Type B pancreatic cell (in vitro differentiated cells): ENCODE measurements around the gene APLNR. TPM values are rescaled to one million over a fixed set of nuclear protein-coding genes. Genes with fewer than 3 reads are reported as not detected.

Experiments
- DNase-seq: peaks from one replicate; pipeline ENCODE4 v3.0.0; 2021; ENCODE audit warnings: mixed read lengths; ENCODE audit not compliant: unreplicated experiment; ENCODE audit errors: extremely low spot score
- H3K27ac Mint-ChIP-seq: 2 replicates; pipeline ENCODE4 v1.8.0; 2021; ENCODE audit warnings: mild to moderate bottlenecking, mixed read lengths
- H3K27me3 Mint-ChIP-seq: 2 replicates; pipeline ENCODE4 v1.8.0; 2021; ENCODE audit warnings: mixed read lengths
- H3K36me3 Mint-ChIP-seq: 2 replicates; pipeline ENCODE4 v1.8.0; 2021; ENCODE audit warnings: mixed read lengths
- H3K4me1 Mint-ChIP-seq: one replicate; pipeline ENCODE4 v1.8.0; 2021; ENCODE audit warnings: mixed read lengths; ENCODE audit not compliant: unreplicated experiment
- H3K4me3 Mint-ChIP-seq: 2 replicates; pipeline ENCODE4 v1.8.0; 2021; ENCODE audit warnings: mild to moderate bottlenecking, mixed read lengths
- H3K9me3 Mint-ChIP-seq: 2 replicates; pipeline ENCODE4 v1.8.0; 2021; ENCODE audit warnings: mixed read lengths
- total RNA-seq: library from RNA; stranded (reverse); gene quantifications from 2 replicates; pipeline ENCODE4 v1.2.1, GENCODE V29; 2021; ENCODE audit warnings: low replicate concordance
- TF ChIP-seq, protein P1 (sequence below): fragments of 200-600 bp; sonication (generic); conservative IDR thresholded peaks from 2 replicates; pipeline ENCODE4 v1.5.0; 2021; ENCODE audit warnings: antibody characterized with exemption, mild to moderate bottlenecking

APLNR gene
- total RNA-seq, 1 donor from 2014 or later: 2.0 TPM

DNA sequence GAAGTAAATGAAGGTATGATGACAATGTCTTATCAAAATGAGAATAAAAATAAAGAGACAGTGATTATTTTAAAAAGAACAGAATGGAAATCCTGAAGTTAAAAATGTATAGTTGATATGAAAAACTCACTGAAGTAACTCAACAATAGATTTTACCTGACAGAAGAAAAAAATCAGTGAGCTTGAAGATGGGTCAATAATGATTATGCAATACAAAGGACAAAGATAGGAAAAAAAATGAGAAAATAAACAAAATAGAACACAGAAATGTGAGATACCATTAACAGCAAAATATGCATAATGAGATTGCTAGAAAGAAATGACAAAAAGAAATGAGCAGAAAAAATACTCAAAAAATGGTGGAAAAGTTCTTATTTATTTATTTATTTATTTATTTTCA is 19.1 kb upstream of the APLNR start:
- DNase-seq: no peak
- Mint-ChIP-seq H3K27ac (peak overlapping the region; percentile 71), H3K27me3 (peaks cover 6% of the 10 kb centered on the region), H3K36me3 (no peaks in the 10 kb centered on the region), H3K4me3 (no peak overlapping the region), H3K4me1 (peaks cover 11% of the 10 kb centered on the region), H3K9me3 (peaks cover 4% of the 10 kb centered on the region)
- TF ChIP-seq, protein P1, sequence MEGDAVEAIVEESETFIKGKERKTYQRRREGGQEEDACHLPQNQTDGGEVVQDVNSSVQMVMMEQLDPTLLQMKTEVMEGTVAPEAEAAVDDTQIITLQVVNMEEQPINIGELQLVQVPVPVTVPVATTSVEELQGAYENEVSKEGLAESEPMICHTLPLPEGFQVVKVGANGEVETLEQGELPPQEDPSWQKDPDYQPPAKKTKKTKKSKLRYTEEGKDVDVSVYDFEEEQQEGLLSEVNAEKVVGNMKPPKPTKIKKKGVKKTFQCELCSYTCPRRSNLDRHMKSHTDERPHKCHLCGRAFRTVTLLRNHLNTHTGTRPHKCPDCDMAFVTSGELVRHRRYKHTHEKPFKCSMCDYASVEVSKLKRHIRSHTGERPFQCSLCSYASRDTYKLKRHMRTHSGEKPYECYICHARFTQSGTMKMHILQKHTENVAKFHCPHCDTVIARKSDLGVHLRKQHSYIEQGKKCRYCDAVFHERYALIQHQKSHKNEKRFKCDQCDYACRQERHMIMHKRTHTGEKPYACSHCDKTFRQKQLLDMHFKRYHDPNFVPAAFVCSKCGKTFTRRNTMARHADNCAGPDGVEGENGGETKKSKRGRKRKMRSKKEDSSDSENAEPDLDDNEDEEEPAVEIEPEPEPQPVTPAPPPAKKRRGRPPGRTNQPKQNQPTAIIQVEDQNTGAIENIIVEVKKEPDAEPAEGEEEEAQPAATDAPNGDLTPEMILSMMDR: no peak

GRCh38 chr11:57255618-57256017 is 18.6 kb upstream of the APLNR start:
- Mint-ChIP-seq H3K4me1 (peaks cover 11% of the 10 kb centered on the region), H3K4me3 (no peak overlapping the region), H3K27me3 (peaks cover 6% of the 10 kb centered on the region), H3K9me3 (peaks cover 4% of the 10 kb centered on the region), H3K36me3 (no peaks in the 10 kb centered on the region), H3K27ac (peak overlapping the region; percentile 71)
- TF ChIP-seq, protein P1: no peak
- no peak for DNase-seq

- H3K27ac Mint-ChIP-seq: no peak overlapping the region
Measured at GRCh38 chr11:57254631-57255030, 17.6 kb upstream of the APLNR start.

GRCh38 chr11:57251491-57252104 is 14.5 kb upstream of the APLNR start:
- Mint-ChIP-seq H3K27ac (no peak overlapping the region), H3K9me3 (peaks cover 4% of the 10 kb centered on the region), H3K36me3 (no peaks in the 10 kb centered on the region), H3K4me1 (peaks cover 11% of the 10 kb centered on the region), H3K27me3 (peaks cover 6% of the 10 kb centered on the region), H3K4me3 (no peak overlapping the region)
- TF ChIP-seq, protein P1: no peak
- no peak for DNase-seq

More at GRCh38 chr11:57254631-57255030, 17.6 kb upstream of the APLNR start:
- peaks cover 4% of the 10 kb centered on the region for H3K9me3 Mint-ChIP-seq
- no peaks in the 10 kb centered on the region for H3K36me3 Mint-ChIP-seq
- DNase-seq: no peak
- H3K4me1 Mint-ChIP-seq: peaks cover 11% of the 10 kb centered on the region
- peaks cover 6% of the 10 kb centered on the region for H3K27me3 Mint-ChIP-seq
- TF ChIP-seq, protein P1: no peak
- no peak overlapping the region for H3K4me3 Mint-ChIP-seq

DNA sequence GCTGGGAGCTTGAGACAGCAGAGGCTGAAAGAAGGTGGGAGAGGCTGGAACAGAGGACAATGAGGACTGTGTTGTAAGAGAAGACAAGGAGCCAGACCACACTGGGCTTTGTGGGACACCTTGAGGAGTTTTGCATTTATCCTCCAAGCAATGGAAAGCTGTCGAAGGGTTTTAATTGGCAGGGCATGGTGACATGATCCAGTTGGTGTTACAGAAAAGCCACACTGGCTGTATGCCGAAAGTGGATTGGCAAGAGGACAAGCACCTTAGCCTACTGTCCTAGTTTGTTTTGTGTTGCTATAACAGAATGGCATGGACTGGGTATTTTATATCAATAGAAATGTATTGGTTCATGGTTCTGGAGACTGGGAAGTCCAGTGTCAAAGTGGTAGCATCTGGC is 14.0 kb upstream of the APLNR start:
- peaks cover 6% of the 10 kb centered on the region for H3K27me3 Mint-ChIP-seq
- no peak overlapping the region for H3K4me3 Mint-ChIP-seq
- no peak for DNase-seq
- H3K9me3 Mint-ChIP-seq: peaks cover 3% of the 10 kb centered on the region
- peaks cover 11% of the 10 kb centered on the region for H3K4me1 Mint-ChIP-seq
- no peaks in the 10 kb centered on the region for H3K36me3 Mint-ChIP-seq
- H3K27ac Mint-ChIP-seq: no peak overlapping the region
- TF ChIP-seq, protein P1: no peak
